Measurements from ENCODE around the gene GRPEL1. TPM values are rescaled to one million over a fixed set of nuclear protein-coding genes. Genes with fewer than 3 reads are reported as not detected.
"Not testable (repeated sequence)": the region's sequence is repeated elsewhere in the genome, so short reads cannot be mapped to it uniquely, and the experiment has no call there.

GRPEL1 gene
- total RNA-seq, 1 donor from 2014 or later: 14.0 TPM

GRCh38 chr4:7094916-7095315 is 27.1 kb upstream of the GRPEL1 start:
- Mint-ChIP-seq H3K27me3 (ENCODE audit: unreplicated experiment) (peaks cover 11% of the 10 kb centered on the region), H3K36me3 (ENCODE audit: unreplicated experiment) (peaks cover 23% of the 10 kb centered on the region), H3K4me3 (ENCODE audit: unreplicated experiment) (no peak overlapping the region), H3K4me1 (ENCODE audit: low read depth, unreplicated experiment) (no peaks in the 10 kb centered on the region), H3K27ac (ENCODE audit: unreplicated experiment) (no peak overlapping the region), H3K9me3 (ENCODE audit: unreplicated experiment) (no peaks in the 10 kb centered on the region)
- no peak for TF ChIP-seq CTCF (IDR thresholded peaks at IDR 0.05; ENCODE audit: partially characterized antibody, unreplicated experiment)
- DNase-seq: no peak

DNA sequence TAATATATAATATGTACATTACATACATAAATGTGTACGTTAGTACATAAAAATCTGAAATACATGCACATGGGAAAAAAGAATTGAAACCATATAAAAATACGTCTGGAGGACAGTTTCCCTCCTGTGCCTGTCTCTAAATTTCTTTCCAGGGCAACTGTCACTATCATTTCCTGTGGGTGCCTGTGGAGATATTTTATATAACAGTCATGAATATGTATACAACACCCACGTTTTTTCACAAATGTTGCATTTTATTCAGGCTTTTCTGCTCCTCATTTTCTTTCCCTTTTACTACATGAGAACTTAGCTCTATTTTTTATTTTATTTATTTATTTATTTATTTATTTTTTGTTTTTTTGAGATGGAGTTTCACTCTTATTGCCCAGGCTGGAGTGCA is 24.2 kb upstream of the GRPEL1 start:
- Mint-ChIP-seq H3K27ac (ENCODE audit: unreplicated experiment) (no peak overlapping the region), H3K4me3 (ENCODE audit: unreplicated experiment) (no peak overlapping the region), H3K27me3 (ENCODE audit: unreplicated experiment) (peaks cover 11% of the 10 kb centered on the region), H3K36me3 (ENCODE audit: unreplicated experiment) (peaks cover 23% of the 10 kb centered on the region), H3K4me1 (ENCODE audit: low read depth, unreplicated experiment) (no peaks in the 10 kb centered on the region), H3K9me3 (ENCODE audit: unreplicated experiment) (no peaks in the 10 kb centered on the region)
- no peak for DNase-seq
- no peak for TF ChIP-seq CTCF (IDR thresholded peaks at IDR 0.05; ENCODE audit: partially characterized antibody, unreplicated experiment)

- TF ChIP-seq CTCF (IDR thresholded peaks at IDR 0.05; ENCODE audit: partially characterized antibody, unreplicated experiment): no peak
- H3K4me1 Mint-ChIP-seq (ENCODE audit: low read depth, unreplicated experiment): no peaks in the 10 kb centered on the region
- H3K27me3 Mint-ChIP-seq (ENCODE audit: unreplicated experiment): peaks cover 9% of the 10 kb centered on the region
- H3K9me3 Mint-ChIP-seq (ENCODE audit: unreplicated experiment): peaks cover 3% of the 10 kb centered on the region
- no peak for DNase-seq
- H3K4me3 Mint-ChIP-seq (ENCODE audit: unreplicated experiment): no peak overlapping the region
- H3K27ac Mint-ChIP-seq (ENCODE audit: unreplicated experiment): no peak overlapping the region
- H3K36me3 Mint-ChIP-seq (ENCODE audit: unreplicated experiment): peaks cover 8% of the 10 kb centered on the region
Observed at GRCh38 chr4:7089213-7089986, 21.5 kb upstream of the GRPEL1 start.

GRCh38 chr4:7087036-7087435 is 19.2 kb upstream of the GRPEL1 start:
- H3K27ac Mint-ChIP-seq (ENCODE audit: unreplicated experiment): no peak overlapping the region
- peaks cover 3% of the 10 kb centered on the region for H3K27me3 Mint-ChIP-seq (ENCODE audit: unreplicated experiment)
- TF ChIP-seq CTCF (IDR thresholded peaks at IDR 0.05; ENCODE audit: partially characterized antibody, unreplicated experiment): no peak
- no peak for DNase-seq
- no peaks in the 10 kb centered on the region for H3K36me3 Mint-ChIP-seq (ENCODE audit: unreplicated experiment)
- H3K4me3 Mint-ChIP-seq (ENCODE audit: unreplicated experiment): no peak overlapping the region
- peaks cover 3% of the 10 kb centered on the region for H3K9me3 Mint-ChIP-seq (ENCODE audit: unreplicated experiment)
- H3K4me1 Mint-ChIP-seq (ENCODE audit: low read depth, unreplicated experiment): peaks cover 2% of the 10 kb centered on the region

DNA sequence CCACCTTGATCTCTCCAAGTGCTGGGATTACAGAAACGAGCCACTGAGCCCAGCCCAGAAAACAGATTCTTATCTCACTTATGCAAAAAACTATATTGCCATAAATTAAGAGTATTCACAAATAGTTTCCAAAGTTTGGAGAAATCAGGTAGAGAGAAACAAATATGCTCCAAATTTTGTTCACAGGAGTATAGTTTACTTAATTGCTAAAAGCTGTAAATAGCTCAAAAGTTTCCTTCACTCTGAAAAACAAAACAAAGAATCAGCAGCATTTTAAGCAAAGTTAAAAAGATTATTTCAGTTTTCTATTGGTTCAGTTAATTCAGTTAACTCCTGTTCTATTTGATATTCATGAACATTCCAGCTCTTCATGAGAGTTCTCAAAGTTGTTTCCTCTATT is 18.5 kb upstream of the GRPEL1 start:
- no peak for DNase-seq
- Mint-ChIP-seq H3K36me3 (ENCODE audit: unreplicated experiment) (no peaks in the 10 kb centered on the region), H3K4me3 (ENCODE audit: unreplicated experiment) (no peak overlapping the region), H3K9me3 (ENCODE audit: unreplicated experiment) (peaks cover 3% of the 10 kb centered on the region), H3K27ac (ENCODE audit: unreplicated experiment) (no peak overlapping the region), H3K4me1 (ENCODE audit: low read depth, unreplicated experiment) (peaks cover 7% of the 10 kb centered on the region), H3K27me3 (ENCODE audit: unreplicated experiment) (peaks cover 3% of the 10 kb centered on the region)
- no peak for TF ChIP-seq CTCF (IDR thresholded peaks at IDR 0.05; ENCODE audit: partially characterized antibody, unreplicated experiment)

- peaks cover 11% of the 10 kb centered on the region for H3K9me3 Mint-ChIP-seq (ENCODE audit: unreplicated experiment)
- DNase-seq; H3K27ac Mint-ChIP-seq (ENCODE audit: unreplicated experiment); H3K4me1 Mint-ChIP-seq (ENCODE audit: low read depth, unreplicated experiment); H3K27me3 Mint-ChIP-seq (ENCODE audit: unreplicated experiment); H3K36me3 Mint-ChIP-seq (ENCODE audit: unreplicated experiment); H3K4me3 Mint-ChIP-seq (ENCODE audit: unreplicated experiment): not testable (repeated sequence)
Observed at GRCh38 chr4:7084564-7084961, 16.7 kb upstream of the GRPEL1 start.
